OCI-LY7 (cell line): ENCODE results near the gene WWOX.

ENCODE experiments used
- EZH2phosphoT487 ChIP-seq: fragments of 200-600 bp; sonication (generic); IDR thresholded peaks from 2 replicates; pipeline ENCODE4 v1.6.1; 2018; ENCODE audit warnings: low read depth, borderline replicate concordance, mild to moderate bottlenecking, mixed run types, antibody characterized with exemption, low read length, moderate library complexity, mixed read lengths
- TF ChIP-seq, protein P1 (sequence below): fragments of 200-600 bp; sonication (generic); conservative IDR thresholded peaks from 2 replicates; pipeline ENCODE4 v1.5.1; 2014; ENCODE audit warnings: mild to moderate bottlenecking, antibody characterized with exemption, low read length, moderate library complexity, mixed read lengths

DNA sequence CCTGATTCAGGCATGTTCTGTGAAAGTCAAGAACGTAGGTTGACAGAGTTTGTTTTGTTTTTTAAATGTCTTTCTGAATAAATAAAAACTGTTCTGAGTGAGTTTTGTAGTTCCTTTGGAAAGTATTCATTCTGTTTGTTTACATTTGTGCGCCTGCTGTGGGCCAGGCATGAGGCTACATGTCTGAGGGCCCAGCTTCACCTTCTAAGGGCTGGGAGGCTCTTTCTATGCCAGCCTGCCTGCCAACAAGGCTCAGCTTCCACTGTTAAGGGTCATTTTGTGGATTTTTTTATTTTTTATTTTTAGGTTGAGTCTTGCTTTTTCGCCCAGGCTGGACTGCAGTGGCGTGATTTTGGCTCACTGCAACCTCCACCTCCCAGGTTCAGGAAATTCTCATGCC is 6.1 kb downstream of the WWOX start:
- TF ChIP-seq, protein P1, sequence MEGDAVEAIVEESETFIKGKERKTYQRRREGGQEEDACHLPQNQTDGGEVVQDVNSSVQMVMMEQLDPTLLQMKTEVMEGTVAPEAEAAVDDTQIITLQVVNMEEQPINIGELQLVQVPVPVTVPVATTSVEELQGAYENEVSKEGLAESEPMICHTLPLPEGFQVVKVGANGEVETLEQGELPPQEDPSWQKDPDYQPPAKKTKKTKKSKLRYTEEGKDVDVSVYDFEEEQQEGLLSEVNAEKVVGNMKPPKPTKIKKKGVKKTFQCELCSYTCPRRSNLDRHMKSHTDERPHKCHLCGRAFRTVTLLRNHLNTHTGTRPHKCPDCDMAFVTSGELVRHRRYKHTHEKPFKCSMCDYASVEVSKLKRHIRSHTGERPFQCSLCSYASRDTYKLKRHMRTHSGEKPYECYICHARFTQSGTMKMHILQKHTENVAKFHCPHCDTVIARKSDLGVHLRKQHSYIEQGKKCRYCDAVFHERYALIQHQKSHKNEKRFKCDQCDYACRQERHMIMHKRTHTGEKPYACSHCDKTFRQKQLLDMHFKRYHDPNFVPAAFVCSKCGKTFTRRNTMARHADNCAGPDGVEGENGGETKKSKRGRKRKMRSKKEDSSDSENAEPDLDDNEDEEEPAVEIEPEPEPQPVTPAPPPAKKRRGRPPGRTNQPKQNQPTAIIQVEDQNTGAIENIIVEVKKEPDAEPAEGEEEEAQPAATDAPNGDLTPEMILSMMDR, result no peak
- TF ChIP-seq EZH2phosphoT487, result no peak
